RWPE2 (cell line): Measurements from ENCODE around the gene ITPR1.

ENCODE experiments used
- ATAC-seq: fragments of 200-7000 bp; cut with Tn5 transposase; 3 replicates; pipeline ENCODE4 v1.9.1; 2021; ENCODE audit warnings: low read depth
- DNase-seq: peaks from one replicate; pipeline ENCODE4 v3.0.0-alpha.2; 2020; ENCODE audit warnings: low spot score
- H3K27ac ChIP-seq: fragments of 450-650 bp; 2 replicates; pipeline ENCODE4 v1.5.1; 2017; ENCODE audit warnings: mild to moderate bottlenecking; ENCODE audit not compliant: poor library complexity, severe bottlenecking
- H3K27me3 ChIP-seq: fragments of 250-450 bp; sonication (Bioruptor Pico); 2 replicates; pipeline ENCODE4 v1.5.1; 2021; ENCODE audit warnings: mild to moderate bottlenecking, moderate library complexity; ENCODE audit not compliant: insufficient read depth, poor library complexity, severe bottlenecking
- H3K36me3 ChIP-seq: fragments of 250-450 bp; sonication (Bioruptor Pico); 2 replicates; pipeline ENCODE4 v1.5.1; 2020; ENCODE audit warnings: low read depth, mild to moderate bottlenecking, moderate library complexity
- H3K4me1 ChIP-seq: fragments of 250-450 bp; sonication (Bioruptor Pico); 2 replicates; pipeline ENCODE4 v1.5.1; 2021; ENCODE audit warnings: mild to moderate bottlenecking, moderate library complexity; ENCODE audit not compliant: insufficient read depth, poor library complexity, severe bottlenecking
- H3K4me3 ChIP-seq: fragments of 250-450 bp; sonication (Bioruptor Pico); 2 replicates; pipeline ENCODE4 v1.5.1; 2021; ENCODE audit warnings: mild to moderate bottlenecking, moderate library complexity; ENCODE audit not compliant: severe bottlenecking
- H3K9me3 ChIP-seq: fragments of 250-450 bp; sonication (Bioruptor Pico); 2 replicates; pipeline ENCODE4 v1.5.1; 2021; ENCODE audit warnings: mild to moderate bottlenecking, moderate library complexity; ENCODE audit not compliant: severe bottlenecking
- CTCF ChIP-seq: fragments of 450-650 bp; IDR thresholded peaks from one replicate; pipeline ENCODE4 v1.5.1; 2017; ENCODE audit warnings: mild to moderate bottlenecking, moderate library complexity; ENCODE audit not compliant: poor library complexity, severe bottlenecking

The ITPR1 gene

DNA sequence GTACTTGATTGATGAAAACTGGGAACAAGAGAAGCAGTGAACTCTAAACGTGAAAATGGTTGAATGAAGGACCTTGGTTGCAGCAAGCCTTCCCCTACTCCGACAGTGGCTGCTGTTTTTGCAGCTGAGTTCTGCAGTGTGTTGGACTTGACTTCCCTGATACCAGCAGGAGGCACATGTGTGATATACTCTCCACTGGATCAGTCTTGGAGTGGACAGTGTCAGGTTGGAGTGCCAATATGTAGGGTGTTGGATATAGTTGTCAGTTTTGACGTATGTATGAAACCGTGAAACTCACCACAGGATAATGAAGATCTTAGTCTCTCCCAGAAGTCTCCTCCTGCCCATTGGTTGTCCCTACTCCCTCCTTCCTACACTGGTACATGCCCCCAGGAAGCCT, 106.5 kb downstream of the ITPR1 start:
- no peak for DNase-seq
- Histone ChIP-seq H3K9me3 (no peaks in the 10 kb centered on the region), H3K27ac (no peak overlapping the region), H3K4me1 (no peaks in the 10 kb centered on the region), H3K36me3 (no peaks in the 10 kb centered on the region), H3K4me3 (no peak overlapping the region), H3K27me3 (no peaks in the 10 kb centered on the region)
- no peak for ATAC-seq
- no peak for TF ChIP-seq CTCF

- Histone ChIP-seq H3K27ac (no peak overlapping the region), H3K9me3 (no peaks in the 10 kb centered on the region), H3K27me3 (no peaks in the 10 kb centered on the region), H3K4me3 (no peak overlapping the region), H3K4me1 (no peaks in the 10 kb centered on the region), H3K36me3 (no peaks in the 10 kb centered on the region)
- DNase-seq (no peak), ATAC-seq (no peak)
- TF ChIP-seq CTCF, result no peak
Observed at GRCh38 chr3:4600493-4600892, 107.3 kb downstream of the ITPR1 start.

DNA sequence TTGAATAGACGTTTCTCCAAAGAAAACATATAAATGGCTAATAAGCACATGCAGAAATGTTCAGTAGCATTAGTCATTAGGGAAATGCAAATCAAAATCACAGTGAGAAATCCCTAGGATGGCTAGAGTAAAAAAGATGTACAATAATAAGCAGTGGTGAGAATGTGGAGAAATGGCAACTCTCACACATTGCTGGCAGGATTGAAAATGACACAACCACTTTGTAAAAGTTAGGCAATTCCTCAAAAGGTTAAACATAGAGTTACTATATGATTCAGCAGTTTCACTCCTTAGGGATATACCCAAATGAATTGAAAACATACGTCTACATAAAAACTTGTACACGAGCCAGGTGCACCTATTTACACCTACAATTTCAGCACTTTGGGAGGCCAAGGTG, 108.7 kb downstream of the ITPR1 start:
- Histone ChIP-seq H3K27me3 (no peaks in the 10 kb centered on the region), H3K27ac (no peak overlapping the region), H3K36me3 (no peaks in the 10 kb centered on the region), H3K9me3 (no peaks in the 10 kb centered on the region), H3K4me1 (no peaks in the 10 kb centered on the region), H3K4me3 (no peak overlapping the region)
- no peak for DNase-seq
- ATAC-seq, result no peak
- TF ChIP-seq CTCF, result no peak

DNA sequence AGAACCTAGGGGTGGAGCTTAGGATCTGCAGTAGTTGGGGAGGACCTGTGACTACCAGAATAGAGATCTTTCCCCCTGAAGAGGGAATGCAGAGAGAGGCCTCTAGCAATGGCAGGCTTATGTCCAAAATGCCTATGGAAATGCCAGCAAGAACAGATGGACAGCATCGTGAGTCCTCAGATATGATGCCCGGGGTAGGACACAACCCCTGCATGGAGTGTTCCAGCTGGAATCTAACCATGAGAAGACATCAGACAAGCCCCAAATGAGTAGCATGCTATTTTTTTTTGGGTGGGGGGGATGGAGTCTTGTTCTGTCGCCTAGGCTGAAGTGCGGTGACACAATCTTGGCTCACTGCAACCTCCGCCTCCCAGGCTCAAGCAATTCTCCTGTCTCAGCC, 111.5 kb downstream of the ITPR1 start:
- Histone ChIP-seq H3K36me3 (no peaks in the 10 kb centered on the region), H3K9me3 (no peaks in the 10 kb centered on the region), H3K4me1 (no peaks in the 10 kb centered on the region), H3K27ac (no peak overlapping the region), H3K27me3 (no peaks in the 10 kb centered on the region), H3K4me3 (no peak overlapping the region)
- DNase-seq (no peak), ATAC-seq (no peak)
- no peak for TF ChIP-seq CTCF

- no peak for TF ChIP-seq CTCF
- ATAC-seq, result no peak
- Histone ChIP-seq H3K9me3 (no peaks in the 10 kb centered on the region), H3K4me1 (no peaks in the 10 kb centered on the region), H3K27ac (no peak overlapping the region), H3K36me3 (no peaks in the 10 kb centered on the region), H3K27me3 (no peaks in the 10 kb centered on the region), H3K4me3 (no peak overlapping the region)
- DNase-seq, result no peak
Observed at GRCh38 chr3:4606911-4607310, 113.8 kb downstream of the ITPR1 start.
